Esophagus muscularis mucosa (tissue), 4 donors: ENCODE results near the gene APEX1.

Experiments
- EP300 ChIP-seq: sonication (generic); formaldehyde crosslinking; IDR thresholded peaks from one replicate; pipeline ENCODE4 v1.6.1; 2017; ENCODE audit warnings: antibody characterized with exemption
- POLR2A ChIP-seq: fragments of 450-650 bp; IDR thresholded peaks from one replicate; pipeline ENCODE4 v1.6.1; 2017; ENCODE audit warnings: antibody characterized with exemption, moderate library complexity, mild to moderate bottlenecking, low read depth
- POLR2AphosphoS5 ChIP-seq, 2 donors: sonication (generic); formaldehyde crosslinking; IDR thresholded peaks; one replicate each; pipeline ENCODE4 v1.6.1; 2017; ENCODE audit warnings: antibody characterized with exemption in 2 of 2
- TF ChIP-seq, protein P1 (sequence below), 3 experiments: fragments of 200-600 bp in 2 of 3; fragments of 450-650 bp in 1 of 3; sonication (generic) in 2 of 3; IDR thresholded peaks; one replicate each; pipeline ENCODE4 v1.5.1; 2017 to 2019; ENCODE audit warnings: antibody characterized with exemption in 3 of 3, mild to moderate bottlenecking in 2 of 3, moderate library complexity in 1 of 3

DNA sequence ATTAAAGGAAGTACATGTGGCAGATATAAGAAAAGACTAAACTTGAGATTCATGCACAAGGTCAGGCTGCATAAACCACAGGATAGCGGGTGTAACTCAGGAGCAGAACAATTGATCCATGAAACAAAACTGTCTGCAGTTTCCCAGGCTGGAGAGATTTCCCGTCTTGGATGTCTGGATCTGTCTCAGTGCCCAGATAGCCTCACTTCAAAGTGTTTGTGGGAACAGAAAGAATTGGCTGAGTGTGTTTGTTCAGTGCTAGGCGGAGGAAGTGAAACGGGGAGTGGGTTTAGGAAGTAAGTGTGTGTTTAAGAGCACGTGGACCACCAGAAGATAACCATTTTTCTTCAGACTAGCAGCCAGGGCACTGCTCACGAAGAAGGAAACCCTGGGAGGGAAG is 48.9 kb downstream of the APEX1 start:
- TF ChIP-seq, protein P1, sequence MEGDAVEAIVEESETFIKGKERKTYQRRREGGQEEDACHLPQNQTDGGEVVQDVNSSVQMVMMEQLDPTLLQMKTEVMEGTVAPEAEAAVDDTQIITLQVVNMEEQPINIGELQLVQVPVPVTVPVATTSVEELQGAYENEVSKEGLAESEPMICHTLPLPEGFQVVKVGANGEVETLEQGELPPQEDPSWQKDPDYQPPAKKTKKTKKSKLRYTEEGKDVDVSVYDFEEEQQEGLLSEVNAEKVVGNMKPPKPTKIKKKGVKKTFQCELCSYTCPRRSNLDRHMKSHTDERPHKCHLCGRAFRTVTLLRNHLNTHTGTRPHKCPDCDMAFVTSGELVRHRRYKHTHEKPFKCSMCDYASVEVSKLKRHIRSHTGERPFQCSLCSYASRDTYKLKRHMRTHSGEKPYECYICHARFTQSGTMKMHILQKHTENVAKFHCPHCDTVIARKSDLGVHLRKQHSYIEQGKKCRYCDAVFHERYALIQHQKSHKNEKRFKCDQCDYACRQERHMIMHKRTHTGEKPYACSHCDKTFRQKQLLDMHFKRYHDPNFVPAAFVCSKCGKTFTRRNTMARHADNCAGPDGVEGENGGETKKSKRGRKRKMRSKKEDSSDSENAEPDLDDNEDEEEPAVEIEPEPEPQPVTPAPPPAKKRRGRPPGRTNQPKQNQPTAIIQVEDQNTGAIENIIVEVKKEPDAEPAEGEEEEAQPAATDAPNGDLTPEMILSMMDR (IDR thresholded peaks at IDR 0.05): no peak
- no peak for TF ChIP-seq POLR2A
- no peak for TF ChIP-seq POLR2AphosphoS5 (IDR thresholded peaks at IDR 0.05)
- no peak for TF ChIP-seq EP300
